RPMI8226 (cell line): Measurements from ENCODE around the gene GPC4.
"Not testable (repeated sequence)": the region's sequence is repeated elsewhere in the genome, so short reads cannot be mapped to it uniquely, and the experiment has no call there.

Experiments
- DNase-seq: peaks from one replicate; pipeline ENCODE4 v3.0.0-alpha.2; 2015

Gene GPC4

GRCh38 chrX:133300591-133300990, 114.7 kb downstream of the GPC4 start:
- DNase-seq, result no peak

- DNase-seq, result no peak
These were observed 118.0 kb downstream of the GPC4 start for GRCh38 chrX:133297284-133297683.

GRCh38 chrX:133294126-133294525, 121.2 kb downstream of the GPC4 start:
- DNase-seq, result no peak

GRCh38 chrX:133290076-133290475, 125.2 kb downstream of the GPC4 start:
- DNase-seq, result no peak

GRCh38 chrX:133287860-133288259, 127.4 kb downstream of the GPC4 start:
- DNase-seq, result no peak

GRCh38 chrX:133285341-133285740, 129.9 kb downstream of the GPC4 start:
- DNase-seq, result no peak

GRCh38 chrX:133279112-133279730, 136.1 kb downstream of the GPC4 start:
- not testable (repeated sequence) for DNase-seq

- no peak for DNase-seq
These were observed 142.1 kb downstream of the GPC4 start for GRCh38 chrX:133273180-133273579.

GRCh38 chrX:133269168-133269567, 146.1 kb downstream of the GPC4 start:
- no peak for DNase-seq

GRCh38 chrX:133267621-133268020, 147.7 kb downstream of the GPC4 start:
- no peak for DNase-seq

GRCh38 chrX:133265331-133265730, 150.0 kb downstream of the GPC4 start:
- no peak for DNase-seq

GRCh38 chrX:133258481-133258880, 156.8 kb downstream of the GPC4 start:
- no peak for DNase-seq

GRCh38 chrX:133254666-133255065, 160.6 kb downstream of the GPC4 start:
- DNase-seq, result no peak

- DNase-seq, result no peak
These were observed 164.1 kb downstream of the GPC4 start for GRCh38 chrX:133251204-133251603.

- no peak for DNase-seq
These were observed 164.8 kb downstream of the GPC4 start for GRCh38 chrX:133250184-133251100.
